Globus pallidus (tissue), 1 donor: Measurements from ENCODE around the gene GLCCI1.

Experiments
- DNase-seq: peaks from one replicate; pipeline ENCODE4 v3.0.0-alpha.2; 2015; ENCODE audit warnings: low spot score

The GLCCI1 gene

DNA sequence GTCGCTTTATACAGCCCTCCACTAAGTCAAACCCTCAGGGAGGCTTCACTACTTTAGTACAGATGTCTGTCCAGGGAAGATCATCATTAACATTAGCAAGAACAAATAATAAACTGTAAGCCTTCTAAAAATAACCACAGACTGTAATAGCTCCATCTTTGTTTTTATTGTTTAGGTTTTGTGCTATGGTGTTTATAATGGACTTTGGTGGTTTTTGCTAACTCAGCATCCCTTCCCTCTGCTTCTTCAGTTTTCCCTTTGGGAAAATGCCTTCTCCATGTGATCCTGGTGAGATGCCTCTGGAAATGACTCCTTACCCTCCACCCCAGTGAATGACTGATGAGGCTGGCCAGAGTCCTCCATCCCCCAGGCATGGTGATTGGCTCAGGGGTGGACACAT, 162.1 kb downstream of the GLCCI1 start:
- DNase-seq: no peak

GRCh38 chr7:8131694-8132605, 163.4 kb downstream of the GLCCI1 start:
- DNase-seq: no peak

- no peak for DNase-seq
Measured at GRCh38 chr7:8133188-8133848, 164.7 kb downstream of the GLCCI1 start.

GRCh38 chr7:8134089-8134733, 165.6 kb downstream of the GLCCI1 start:
- no peak for DNase-seq

DNA sequence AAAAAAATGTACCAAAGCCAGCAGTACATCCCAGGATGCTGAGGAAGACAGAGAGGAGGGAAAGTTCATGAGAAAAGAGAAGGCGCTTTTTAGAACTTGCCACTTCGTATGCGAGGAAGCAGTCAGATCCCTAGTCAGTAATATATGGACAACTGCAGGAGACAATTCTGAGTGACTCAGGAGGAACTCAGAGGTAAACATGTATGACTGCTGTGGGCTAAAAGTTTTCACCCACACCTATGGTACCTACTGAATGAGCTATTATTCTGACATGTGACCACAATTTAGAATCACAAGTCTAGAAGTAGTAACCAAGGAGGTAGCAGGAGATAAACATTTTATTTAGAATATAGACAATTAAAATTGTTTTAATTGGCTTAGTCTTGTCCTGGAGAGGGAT, 166.8 kb downstream of the GLCCI1 start:
- DNase-seq: no peak

DNA sequence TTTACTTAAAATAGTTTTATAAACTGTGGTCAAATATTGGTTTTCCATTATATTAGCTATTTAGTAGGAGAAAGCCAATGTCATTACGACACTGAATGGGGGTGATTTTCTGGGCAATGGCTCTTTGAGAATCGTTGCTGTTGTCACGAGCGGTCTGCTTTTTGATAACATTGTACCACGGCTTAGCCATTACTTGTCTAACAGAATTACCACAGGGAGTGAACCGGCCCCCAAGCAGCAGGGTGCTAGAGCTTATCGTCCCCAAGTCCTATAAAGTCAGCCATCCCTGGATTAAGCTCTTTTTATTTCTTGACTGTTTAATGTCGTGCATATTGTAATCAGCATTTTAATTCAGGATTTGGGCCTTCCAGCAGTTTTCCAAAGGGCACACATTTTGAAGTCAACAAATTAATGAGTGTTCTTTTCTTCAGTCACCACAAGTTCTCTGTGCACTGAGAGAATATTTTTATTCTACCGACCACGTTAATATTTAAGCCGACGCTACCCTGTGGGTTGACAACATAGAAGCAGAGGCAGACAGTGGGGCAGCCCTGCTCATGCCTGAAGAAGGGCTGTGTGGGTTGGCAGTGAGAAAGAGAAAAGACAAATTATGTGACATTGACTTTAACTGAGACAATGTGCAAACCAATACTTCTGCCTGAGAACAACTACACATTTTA, 167.6 kb downstream of the GLCCI1 start:
- DNase-seq: no peak
